Measurements from ENCODE around the gene TNPO1. TPM values are rescaled to one million over a fixed set of nuclear protein-coding genes. Genes with fewer than 3 reads are reported as not detected.
"Not testable (repeated sequence)": the region's sequence is repeated elsewhere in the genome, so short reads cannot be mapped to it uniquely, and the experiment has no call there.

Gene TNPO1
- polyA plus RNA-seq, 1 donor from 2014 or later, result 103 TPM

- H3K9ac ChIP-seq (ENCODE audit: low read length); H4K20me1 ChIP-seq (ENCODE audit: insufficient read depth); H3K79me2 ChIP-seq (replicated peaks; ENCODE audit: insufficient read depth, low read length); H2AFZ ChIP-seq (ENCODE audit: low read depth, low read length); H3K4me2 ChIP-seq (ENCODE audit: low read length); H3K27me3 ChIP-seq (ENCODE audit: insufficient read depth, low read depth, low read length); H3K9me3 ChIP-seq (ENCODE audit: low read length); H3F3A ChIP-seq (ENCODE audit: insufficient read depth, low read length, poor library complexity, severe bottlenecking); H3K4me3 ChIP-seq (ENCODE audit: low read length); H3K9me2 ChIP-seq (ENCODE audit: insufficient read depth, low read length); H3K27ac ChIP-seq (ENCODE audit: low read length); H3K36me3 ChIP-seq (ENCODE audit: insufficient read depth, low read length): not testable (repeated sequence)
These were observed 118.7 kb downstream of the TNPO1 start for GRCh38 chr5:72934953-72935725.

GRCh38 chr5:72936893-72937292, 120.4 kb downstream of the TNPO1 start:
- no peaks in the 10 kb centered on the region for H4K20me1 ChIP-seq (ENCODE audit: insufficient read depth)
- no peak overlapping the region for H3K4me2 ChIP-seq (ENCODE audit: low read length)
- H3K9me2 ChIP-seq (ENCODE audit: insufficient read depth, low read length), result no peaks in the 10 kb centered on the region
- no peak overlapping the region for H3K4me3 ChIP-seq (ENCODE audit: low read length)
- no peaks in the 10 kb centered on the region for H3K36me3 ChIP-seq (ENCODE audit: insufficient read depth, low read length)
- H3K9me3 ChIP-seq (ENCODE audit: low read length), result no peaks in the 10 kb centered on the region
- H3F3A ChIP-seq (ENCODE audit: insufficient read depth, low read length, poor library complexity, severe bottlenecking), result no peaks in the 10 kb centered on the region
- no peak overlapping the region for H3K9ac ChIP-seq (ENCODE audit: low read length)
- H3K27ac ChIP-seq (ENCODE audit: low read length), result no peak overlapping the region
- H3K27me3 ChIP-seq (ENCODE audit: insufficient read depth, low read depth, low read length), result no peaks in the 10 kb centered on the region
- H3K79me2 ChIP-seq (replicated peaks; ENCODE audit: insufficient read depth, low read length), result no peaks in the 10 kb centered on the region
- TF ChIP-seq TAF1 (IDR thresholded peaks at IDR 0.05; ENCODE audit: low read depth) (no peak), REST (IDR thresholded peaks at IDR 0.05; ENCODE audit: borderline replicate concordance) (no peak), SMC3 (conservative IDR thresholded peaks at IDR 0.05; ENCODE audit: poor library complexity) (no peak), EP300 (conservative IDR thresholded peaks at IDR 0.05; ENCODE audit: poor library complexity, severe bottlenecking) (no peak), MXI1 (conservative IDR thresholded peaks at IDR 0.05; ENCODE audit: poor library complexity, severe bottlenecking) (no peak), RAD21 (conservative IDR thresholded peaks at IDR 0.05) (no peak), CTCF (IDR thresholded peaks at IDR 0.05; ENCODE audit: poor library complexity, severe bottlenecking) (no peak), EZH2 (IDR thresholded peaks at IDR 0.05; ENCODE audit: borderline replicate concordance, insufficient read depth, low read length, poor library complexity, severe bottlenecking) (no peak), POLR2AphosphoS5 (IDR thresholded peaks at IDR 0.05) (no peak)
- H2AFZ ChIP-seq (ENCODE audit: low read depth, low read length), result no peak overlapping the region
